CD4-positive, alpha-beta T cell treated with Interleukin-2 at 100 ng/mL for 4 hours (primary cell): Measurements from ENCODE around the gene NOXO1.

Experiments
- DNase-seq: peaks from one replicate; pipeline ENCODE4 v3.0.0-alpha.2; 2020; ENCODE audit warnings: low spot score

NOXO1 gene

DNA sequence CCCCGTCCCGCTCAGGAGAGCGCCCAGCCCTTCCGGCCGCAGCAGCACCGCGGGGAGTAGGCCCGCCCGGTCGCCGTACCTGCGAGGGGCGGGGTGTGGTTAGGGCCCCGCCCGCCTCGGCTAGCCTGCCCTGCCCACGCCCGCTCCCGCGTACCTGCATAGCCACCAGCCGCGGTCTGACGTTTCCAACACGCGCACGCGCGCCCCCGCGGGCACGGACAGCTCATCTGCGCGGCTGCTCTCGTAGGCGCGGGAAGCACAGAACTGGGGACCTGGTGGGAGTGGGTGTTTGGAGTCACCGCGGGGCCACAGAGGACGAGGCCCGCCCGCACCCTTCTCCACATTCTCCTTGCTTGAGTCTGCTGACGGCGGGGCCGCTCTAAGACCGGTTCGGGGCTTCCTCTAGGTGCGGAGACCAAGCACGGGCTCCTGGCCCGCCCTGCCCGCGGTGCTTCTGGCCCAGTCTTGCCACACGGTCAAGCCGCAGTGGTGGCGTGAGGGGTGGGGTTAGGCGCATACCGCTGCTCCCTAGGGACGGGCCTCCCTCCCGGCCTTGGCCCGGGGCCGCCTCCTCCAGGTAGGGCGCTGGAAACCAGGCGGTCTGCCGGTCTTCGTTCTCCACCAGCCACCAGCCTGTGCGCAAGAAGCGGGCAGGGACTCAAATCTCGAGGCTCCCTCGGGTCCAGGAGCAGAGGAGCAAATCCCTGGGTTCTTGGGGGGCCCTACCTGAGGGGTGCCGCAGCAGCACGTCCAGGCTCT lies 1.8 kb downstream of the NOXO1 start:
- DNase-seq: no peak

DNA sequence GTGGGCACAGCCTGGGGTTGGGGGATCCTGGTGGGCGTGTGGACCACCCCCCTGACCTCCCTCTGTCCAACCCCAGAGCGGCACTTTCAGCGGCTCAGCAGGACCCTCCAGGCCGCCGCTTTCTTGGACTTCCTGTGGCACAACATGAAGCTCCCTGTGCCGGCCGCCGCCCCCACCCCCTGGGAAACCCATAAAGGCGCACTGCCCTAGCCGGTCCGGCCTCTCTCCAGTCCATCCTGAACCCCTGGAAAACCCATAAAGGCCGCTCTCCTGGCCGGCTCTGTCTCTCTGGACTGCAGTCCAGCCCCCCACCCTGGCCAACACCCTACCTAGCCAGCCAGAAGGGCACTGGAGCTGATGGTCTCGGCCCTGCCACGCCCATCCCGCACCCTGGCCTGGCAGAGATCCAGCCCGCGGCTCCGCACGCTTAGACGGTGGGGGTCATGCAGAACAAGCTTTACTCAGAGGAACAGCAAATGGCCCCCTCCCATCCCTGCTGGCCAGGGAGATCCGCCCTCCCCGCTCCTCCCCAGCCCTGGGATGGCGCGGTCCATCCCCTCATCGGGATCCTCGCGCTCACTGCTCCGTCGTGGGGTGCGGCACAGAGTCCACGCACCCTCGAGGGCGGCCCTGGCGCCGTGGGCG lies 2.7 kb downstream of the NOXO1 start:
- DNase-seq: no peak

DNA sequence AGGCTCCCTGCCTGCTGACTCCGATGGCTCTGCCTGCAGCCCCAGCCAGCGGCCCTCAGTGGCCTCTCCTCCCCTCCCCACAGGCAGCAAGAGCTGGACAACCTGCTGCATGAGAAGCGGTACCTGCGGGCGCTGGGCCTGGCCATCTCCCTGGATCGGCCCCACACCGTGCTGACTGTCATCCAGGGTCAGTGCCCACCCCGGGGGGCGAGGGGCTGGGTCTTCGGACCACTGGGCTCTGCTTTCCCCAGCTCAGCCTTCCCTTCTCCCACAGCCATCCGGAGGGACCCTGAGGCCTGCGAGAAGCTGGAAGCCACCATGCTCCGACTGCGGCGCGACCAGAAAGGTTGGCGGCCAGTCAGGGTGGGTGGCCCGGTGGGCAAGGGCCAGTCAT lies 3.4 kb downstream of the NOXO1 start:
- DNase-seq: no peak

DNA sequence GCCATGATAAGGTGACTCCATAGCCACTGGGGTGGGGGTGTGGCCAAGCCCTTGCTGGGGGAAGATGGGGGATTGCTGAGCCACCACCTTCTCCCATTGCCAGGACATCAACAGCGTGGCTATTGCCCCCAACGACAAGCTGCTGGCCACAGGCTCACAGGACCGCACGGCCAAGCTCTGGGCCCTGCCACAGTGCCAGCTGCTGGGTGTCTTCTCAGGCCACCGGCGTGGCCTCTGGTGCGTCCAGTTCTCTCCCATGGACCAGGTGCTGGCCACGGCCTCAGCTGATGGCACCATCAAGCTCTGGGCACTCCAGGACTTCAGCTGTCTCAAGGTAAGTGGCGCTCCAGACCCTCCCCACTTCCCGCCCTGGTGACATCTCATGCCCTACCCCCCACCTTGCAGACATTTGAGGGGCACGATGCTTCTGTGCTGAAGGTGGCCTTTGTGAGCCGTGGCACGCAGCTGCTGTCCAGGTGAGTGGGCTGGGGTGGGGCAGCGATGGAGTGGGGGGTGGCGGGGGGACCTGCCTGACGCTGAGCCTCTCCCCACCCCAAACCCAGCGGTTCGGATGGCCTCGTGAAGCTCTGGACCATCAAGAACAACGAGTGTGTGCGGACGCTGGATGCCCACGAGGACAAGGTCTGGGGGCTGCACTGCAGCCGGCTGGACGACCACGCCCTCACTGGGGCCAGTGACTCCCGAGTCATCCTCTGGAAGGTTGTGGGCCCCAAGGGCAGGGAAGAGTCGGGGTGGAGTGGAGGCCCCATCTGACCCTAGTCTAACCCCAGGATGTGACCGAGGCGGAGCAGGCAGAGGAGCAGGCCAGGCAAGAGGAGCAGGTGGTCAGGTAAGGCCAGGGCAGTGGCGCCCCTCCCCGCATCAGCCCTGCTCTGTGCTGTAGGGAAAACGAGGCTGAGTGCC lies 4.1 kb downstream of the NOXO1 start:
- no peak for DNase-seq

DNA sequence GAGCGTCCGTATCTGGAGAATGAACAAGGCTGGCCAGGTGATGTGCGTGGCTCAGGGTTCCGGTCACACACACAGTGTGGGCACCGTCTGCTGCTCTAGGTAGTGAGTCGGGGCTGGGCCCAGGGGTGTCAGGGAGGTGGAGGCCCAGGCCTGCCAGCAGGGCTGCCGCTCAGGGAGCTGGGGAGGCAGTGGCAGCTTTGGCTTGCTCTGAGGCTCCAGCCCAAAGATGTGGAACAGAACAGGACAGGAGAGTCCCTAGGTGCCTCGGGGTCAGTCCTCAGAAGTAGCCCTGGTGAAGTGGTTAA lies 5.1 kb downstream of the NOXO1 start:
- DNase-seq: no peak

DNA sequence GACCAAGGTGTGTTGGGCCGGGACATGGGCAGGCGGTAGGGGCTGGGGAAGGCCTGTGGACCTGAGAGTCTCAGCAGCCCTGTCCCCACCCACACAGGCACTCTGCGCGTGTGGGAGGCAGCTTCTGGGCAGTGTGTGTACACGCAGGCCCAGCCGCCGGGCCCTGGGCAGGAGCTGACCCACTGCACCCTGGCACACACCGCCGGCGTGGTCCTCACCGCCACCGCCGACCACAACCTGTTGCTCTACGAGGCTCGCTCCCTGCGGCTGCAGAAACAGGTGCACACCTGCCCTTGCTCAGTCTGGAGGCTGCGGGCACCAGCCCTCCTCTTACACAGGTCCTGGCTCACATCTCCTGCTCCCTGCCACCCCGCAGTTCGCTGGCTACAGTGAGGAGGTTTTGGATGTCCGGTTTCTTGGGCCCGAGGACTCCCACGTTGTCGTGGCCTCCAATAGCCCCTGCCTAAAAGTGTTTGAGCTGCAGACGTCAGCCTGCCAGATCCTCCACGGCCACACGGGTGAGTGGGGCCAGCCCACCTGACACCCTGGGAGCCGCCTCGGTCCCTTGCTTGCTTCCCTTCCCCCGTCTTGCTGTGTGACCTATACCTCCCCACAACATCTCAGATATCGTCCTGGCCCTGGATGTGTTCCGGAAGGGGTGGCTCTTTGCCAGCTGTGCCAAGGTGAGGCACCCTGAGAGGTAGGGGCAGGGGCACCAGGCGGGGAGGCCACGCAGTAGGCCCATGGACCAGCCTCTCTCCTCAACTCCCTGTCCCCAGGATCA lies 5.6 kb downstream of the NOXO1 start:
- no peak for DNase-seq

DNA sequence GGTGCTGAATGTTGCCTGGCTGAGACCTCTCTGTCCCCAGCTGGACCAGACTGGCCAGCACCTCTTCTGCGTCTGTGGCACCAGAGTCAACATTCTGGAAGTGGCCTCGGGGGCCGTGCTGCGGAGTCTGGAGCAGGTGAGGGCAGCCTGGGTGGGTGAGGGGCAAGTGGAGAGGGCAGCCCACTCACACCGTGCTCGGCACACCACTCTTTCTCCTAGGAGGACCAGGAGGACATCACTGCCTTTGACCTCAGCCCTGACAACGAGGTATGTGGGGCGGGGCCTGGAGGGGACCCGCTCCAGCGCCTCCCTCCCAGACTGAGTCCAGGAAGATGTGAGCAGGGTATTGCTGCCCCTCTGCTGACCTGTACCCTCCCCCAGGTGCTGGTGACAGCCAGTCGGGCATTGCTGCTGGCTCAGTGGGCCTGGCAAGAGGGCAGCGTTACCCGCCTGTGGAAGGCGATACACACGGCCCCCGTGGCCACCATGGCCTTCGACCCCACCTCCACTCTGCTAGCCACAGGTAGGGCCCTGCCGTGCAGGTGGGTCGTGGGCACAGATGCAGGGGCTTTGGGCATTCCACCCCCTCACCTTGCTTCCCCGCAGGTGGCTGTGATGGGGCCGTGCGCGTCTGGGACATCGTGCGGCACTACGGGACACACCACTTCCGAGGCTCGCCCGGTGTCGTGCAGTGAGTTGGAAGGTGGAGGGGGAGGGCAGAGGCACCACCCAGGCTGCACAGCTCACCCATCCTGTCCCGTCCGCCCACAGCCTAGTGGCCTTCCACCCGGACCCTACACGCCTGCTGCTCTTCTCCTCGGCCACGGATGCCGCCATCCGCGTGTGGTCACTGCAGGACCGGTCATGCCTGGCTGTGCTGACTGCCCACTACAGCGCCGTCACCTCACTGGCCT lies 6.9 kb downstream of the NOXO1 start:
- DNase-seq: no peak

DNA sequence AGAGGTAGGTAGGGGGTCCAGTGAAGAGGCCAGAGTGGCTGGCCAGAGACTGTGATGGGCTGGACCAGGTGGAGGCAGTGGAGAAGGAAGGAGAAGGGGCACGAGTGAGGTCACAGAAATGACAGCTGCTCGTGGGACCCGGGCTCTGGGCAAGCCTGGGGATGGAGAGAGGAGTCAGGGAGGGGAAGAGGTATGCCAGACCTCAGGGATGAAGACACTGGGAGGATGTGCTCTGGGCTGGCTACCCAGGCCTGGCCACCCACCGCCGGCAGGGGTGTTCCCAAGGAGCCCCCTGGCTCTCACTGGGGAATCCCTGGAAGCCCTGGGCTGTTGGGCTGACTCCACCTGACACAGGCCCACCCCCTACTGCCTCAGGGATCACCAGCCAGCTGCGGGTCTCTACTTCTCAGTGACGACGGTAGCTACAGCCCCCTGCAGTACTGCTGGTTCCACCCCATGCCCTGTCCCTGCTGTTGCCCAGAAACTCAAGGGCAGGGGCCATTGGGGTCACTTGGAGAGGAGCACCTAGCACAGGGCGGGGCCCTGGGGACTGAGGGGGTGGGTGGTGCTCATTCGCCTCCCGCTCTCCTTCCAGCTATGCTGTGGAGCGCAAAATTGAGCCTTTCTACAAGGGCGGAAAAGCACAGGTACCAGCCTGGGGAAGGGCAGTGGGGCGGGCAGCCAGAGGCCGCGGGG lies 7.7 kb downstream of the NOXO1 start:
- DNase-seq: no peak

DNA sequence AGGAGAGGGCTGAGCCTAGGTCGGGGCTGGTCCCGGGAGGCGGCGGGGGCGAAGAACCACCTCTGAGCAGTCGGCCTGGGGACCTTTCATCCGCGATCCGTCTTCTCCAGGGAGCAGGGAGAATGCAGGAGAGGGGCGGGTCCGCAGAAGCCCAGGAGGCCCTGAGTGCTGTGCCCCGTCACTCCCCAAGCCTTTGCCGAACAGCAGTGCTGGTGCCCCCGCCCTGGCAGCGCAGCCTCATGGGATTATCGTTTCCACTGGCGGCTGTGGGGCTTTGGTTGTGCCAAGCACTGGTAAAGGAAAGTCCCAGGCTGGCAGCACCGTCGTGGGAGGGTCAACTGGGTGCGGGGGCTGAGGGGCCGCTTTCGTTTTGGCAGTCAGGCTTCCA lies 8.8 kb downstream of the NOXO1 start:
- no peak for DNase-seq

DNA sequence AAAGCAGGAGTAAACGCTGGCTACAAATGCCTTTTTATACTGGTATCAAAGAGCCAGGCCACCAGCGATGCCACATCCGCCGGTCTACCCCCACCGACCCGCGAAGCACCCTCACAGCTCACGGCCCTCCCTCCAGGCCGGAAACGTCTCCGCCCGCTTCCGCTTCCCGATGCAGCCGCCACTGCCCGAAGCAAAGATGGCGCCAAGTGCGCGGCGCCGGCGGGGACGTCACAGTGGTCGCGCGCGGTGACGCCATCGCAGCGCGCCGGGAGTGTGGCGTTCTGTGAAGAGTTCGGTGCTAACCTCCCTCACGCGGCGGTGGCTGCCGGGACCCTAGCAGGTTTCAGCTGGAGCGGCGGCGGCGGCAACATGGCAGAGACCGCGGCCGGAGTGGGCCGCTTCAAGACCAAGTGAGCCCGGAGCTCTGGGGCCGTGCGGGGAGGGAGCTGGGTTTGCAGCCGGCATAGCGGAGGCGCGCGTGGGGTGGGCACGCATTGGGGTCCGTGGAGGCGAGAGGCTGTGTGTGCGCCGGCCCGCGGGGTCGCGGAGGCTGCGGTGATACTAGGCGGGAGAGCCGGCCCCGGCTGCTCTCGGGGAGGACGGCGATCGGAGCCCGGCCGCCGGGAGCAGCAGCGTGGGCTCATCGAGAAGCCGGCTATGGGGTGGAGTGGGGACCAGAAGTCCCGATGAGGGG lies 9.3 kb downstream of the NOXO1 start, which contains the start of gene TBL3:
TBL3 (plus strand) TSS at position 258 of the 694 bp plus-strand sequence; CDS start at position 370, 112 bp downstream.
- DNase-seq: peak; percentile 96

DNA sequence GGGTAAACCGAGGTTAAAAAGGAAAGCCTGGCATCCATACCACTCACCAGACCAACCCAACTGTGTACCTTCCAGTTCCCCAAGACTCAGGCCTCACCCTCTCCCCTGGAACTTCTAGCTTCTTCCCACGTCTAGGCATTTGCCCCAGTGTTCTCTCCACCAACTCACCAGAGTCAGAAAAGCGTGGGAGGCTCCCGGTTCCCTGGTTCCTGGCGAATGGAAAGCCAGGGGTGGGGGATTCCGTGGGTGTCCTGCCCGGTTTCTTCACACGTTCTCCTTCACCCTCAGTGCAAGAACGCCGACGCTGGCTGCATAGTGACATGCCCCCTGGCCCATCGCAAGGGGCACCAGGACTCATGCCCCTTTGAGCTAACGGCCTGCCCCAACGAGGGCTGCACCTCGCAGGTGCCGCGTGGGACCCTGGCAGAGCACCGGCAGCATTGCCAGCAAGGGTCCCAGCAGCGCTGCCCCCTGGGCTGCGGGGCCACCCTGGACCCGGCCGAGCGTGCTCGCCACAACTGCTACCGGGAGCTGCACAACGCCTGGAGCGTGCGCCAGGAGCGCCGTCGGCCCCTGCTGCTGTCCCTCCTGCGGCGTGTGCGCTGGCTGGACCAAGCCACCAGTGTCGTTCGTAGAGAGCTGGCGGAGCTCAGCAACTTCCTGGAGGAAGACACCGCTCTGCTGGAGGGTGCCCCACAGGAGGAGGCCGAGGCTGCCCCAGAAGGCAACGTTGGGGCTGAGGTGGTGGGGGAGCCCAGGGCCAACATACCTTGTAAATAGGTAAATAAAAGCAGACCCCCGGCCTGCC lies 12.9 kb downstream of the NOXO1 start:
- no peak for DNase-seq

DNA sequence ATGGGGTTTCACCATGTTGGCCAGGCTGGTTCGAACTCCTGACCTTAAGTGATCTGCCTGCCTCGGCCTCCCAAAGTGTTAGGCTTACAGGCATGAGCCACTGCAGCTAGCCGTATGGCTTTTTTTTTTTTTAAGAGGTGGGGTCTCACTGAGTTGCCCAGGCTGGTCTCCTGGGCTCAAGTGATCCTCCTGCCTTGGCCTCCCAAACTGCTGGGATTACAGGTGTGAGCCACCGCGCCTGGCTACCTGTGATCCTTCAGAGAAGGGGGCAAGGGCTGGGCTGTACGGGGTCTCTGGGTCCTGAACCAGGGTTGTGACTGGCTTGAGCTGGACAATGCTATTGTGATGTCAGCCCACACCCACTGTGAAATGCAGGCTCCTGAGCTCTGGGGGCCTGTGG lies 14.8 kb downstream of the NOXO1 start, which contains the start of gene RNF151:
RNF151 (plus strand) TSS at position 397 of the 400 bp plus-strand sequence. CDS start 26 bp downstream, outside the sequence.
- no peak for DNase-seq

DNA sequence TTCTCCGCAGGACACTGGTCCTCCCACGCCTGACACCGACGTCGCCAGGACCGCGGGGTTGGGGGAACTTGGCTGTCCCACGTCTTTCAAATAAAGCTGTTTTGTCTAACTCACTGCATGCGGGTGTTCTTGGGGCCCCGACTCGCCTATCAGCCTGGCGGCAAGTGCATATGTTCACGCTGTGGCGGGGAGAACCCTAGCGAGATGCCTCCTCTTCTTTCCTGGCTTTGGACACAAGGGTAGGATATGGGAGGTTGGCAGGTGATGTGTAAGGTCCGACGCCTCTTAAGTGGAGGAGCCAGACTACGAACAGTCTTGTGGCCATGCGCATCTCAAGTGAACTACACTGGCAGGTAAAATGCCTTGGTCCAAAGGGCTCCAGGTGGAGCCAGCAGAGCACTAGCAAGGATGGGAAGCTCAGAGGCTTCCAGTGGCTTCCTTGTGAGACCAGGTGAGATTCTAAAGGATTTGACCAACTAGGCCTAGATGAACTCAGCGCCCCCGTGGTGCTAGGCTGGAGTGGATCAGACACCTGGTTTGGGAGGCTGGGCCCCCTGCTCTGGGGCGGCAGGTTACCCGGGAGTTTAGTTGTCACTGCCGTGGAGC lies 15.8 kb downstream of the NOXO1 start:
- DNase-seq: no peak

DNA sequence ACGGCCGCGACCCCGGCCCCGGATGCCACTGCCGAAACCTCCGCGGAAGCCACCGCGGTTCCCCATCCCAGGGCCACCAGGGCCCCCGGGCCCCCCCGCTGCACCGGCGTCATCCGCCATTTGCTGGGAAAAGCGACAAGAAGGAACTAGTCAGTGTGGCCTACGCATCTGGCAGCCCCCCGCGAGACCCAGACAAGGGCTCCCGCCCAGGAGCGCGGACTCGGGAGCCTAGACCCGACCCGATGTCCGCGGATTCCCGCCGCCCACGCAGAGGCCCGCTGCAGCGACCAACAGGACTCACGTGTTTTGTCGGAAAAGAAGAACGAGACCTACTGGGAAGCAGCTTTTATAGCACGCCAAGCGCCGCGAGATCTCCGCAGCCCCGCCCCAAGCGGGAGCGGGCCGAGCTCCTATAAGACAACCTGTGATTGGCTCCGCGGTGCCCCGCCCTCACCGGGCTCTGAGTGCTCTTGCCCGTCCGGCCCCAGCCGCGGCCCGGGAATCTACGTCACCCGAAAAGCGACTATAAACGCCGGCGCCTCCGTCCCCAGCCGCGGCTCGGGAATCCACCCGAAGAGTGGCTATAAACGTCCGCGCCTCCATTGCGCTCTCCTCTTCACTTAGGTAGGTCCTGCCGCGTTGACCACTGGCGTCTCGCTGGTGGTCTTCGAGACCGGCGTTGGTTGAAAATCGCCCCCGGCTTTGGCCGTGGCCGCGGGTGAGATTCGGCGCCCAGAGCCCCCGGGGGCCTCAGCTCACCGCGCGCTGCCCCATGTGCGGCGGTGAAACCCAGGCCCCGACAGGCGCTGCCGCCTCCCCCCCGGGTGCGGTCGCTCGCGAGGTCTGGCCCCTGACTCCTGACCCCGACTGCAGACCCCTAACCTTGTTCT lies 16.5 kb downstream of the NOXO1 start, which contains the start of gene RPS2:
RPS2 (minus strand) TSS at position 321 of the 890 bp plus-strand sequence; CDS start at position 120, 201 bp downstream.
- DNase-seq: peak; percentile 100

DNA sequence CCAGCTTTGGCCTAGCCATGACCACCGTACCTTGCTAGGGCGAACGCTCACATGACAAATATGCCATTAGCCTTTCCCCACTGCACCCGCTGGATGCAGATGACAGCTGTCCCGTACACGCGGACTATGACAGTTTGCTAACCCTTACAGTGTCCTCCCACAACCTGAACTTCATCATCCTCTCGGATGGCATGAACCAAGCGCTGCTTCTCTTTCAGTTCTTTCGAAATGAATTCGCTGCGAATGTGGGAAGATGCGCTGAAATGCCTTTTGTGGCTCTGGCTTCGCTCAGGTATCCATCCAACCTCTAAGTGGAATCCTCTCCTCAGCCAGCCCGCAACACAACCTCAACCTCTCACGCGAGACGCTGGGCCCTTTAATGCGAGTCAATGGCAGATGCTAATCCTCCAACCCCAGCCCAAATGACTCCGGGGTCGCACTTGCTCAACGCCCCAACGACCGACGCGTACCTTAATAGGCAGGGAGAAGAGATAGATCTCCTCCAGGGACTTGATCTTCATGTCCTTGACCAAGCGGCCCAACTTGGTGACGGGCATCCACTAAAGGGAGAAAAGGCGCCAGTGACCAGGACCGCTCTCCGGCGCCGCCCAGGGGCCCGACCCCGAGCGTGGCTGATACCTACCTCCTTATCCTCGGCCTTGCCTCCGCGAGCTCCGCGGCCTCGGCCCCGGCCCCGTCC lies 17.3 kb downstream of the NOXO1 start:
- peak; percentile 41 for DNase-seq
